HG03097 (cell line): ENCODE measurements around the gene TTF2.

ENCODE experiments used
- ATAC-seq: cut with Tn5 transposase; IDR thresholded peaks from one replicate; pipeline ENCODE4 v1.9.1; 2021; ENCODE audit not compliant: unreplicated experiment, low FRiP score

Gene TTF2

DNA sequence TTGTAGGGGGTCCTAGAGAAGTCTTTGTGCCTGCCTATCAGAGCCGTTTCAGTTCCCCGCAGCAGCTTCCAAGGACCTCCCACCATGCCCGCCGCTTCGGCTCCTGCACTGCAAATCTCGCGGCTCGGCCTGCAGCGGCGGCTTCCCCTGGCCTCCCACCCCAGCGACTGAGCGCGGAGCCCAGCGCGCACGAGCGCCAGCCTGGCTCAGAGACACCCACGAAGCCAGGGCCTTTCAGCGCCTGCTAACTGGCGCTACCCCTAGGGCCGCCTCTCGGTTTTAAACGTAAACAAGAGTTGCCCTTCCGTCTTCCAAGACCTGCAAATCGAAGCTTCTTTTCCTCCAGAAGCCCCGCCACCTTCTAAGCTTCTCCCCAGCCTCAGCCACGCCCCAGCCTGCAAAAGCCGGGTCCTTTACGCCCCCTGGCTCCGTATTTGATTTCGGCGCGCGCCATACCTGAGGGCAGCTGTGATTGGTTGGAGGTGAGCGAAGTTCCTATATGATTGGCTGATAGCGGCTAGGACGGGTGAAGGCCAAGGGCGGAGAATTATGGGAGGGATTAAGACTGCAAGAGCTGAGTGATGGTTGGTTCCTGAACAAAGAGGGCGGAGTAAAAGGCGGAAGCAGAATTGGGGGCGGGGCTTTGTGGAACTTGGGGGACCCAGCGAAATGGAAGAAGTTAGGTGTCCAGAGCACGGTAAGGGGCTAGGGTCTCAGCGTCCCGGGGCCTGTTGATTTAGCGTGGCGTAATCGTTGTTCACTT, at the start of gene TTF2:
TSS of gene TTF2 (plus strand) at position 649 of the 763 bp plus-strand sequence. CDS start at position 670, 21 bp downstream.
- peak; percentile 89 for ATAC-seq

GRCh38 chr1:117011334-117011733, 48.8 kb upstream of the TTF2 start:
- no peak for ATAC-seq

GRCh38 chr1:117013309-117013858, 46.7 kb upstream of the TTF2 start:
- no peak for ATAC-seq

DNA sequence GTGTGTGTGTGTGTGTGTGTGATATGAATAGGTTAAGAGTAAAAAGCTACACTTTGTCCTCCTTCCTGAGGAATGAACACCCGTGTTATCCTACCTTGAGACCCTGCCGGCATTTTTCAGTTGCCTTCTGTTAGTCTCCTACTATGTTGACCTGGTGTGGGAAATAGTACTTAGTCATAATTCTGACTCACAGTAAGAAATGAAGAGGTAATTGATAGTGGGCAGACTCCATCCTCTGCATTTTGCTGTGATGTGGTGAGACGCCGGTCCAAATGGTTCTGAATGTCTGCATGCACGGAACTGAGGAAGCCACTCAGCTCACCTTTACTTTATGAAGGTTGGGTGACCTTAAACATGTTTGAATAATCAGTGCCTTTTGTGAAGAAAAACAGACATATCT, 45.9 kb upstream of the TTF2 start:
- no peak for ATAC-seq

GRCh38 chr1:117015724-117016123, 44.4 kb upstream of the TTF2 start:
- ATAC-seq = no peak

- ATAC-seq = no peak
Observed at GRCh38 chr1:117017062-117017461, 43.1 kb upstream of the TTF2 start.

DNA sequence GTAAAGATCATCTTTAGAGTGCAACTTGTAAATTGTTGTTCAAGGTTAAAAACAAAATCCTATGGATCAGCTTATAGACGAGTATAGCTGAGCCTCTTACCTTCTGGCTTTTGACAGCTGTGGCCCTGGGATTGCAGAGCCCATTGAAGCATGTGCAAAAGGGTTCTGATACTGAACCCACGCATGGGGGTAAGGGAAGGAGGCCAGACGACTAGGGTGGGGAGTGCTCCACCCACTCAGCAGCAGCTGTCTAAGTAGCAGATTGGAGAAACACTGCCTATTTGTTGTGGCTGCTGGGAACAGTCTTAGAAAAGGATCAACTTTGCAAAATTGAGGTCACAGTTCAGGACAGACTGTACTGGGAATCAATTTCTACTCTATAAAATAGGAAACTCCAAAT, 42.5 kb upstream of the TTF2 start:
- no peak for ATAC-seq

DNA sequence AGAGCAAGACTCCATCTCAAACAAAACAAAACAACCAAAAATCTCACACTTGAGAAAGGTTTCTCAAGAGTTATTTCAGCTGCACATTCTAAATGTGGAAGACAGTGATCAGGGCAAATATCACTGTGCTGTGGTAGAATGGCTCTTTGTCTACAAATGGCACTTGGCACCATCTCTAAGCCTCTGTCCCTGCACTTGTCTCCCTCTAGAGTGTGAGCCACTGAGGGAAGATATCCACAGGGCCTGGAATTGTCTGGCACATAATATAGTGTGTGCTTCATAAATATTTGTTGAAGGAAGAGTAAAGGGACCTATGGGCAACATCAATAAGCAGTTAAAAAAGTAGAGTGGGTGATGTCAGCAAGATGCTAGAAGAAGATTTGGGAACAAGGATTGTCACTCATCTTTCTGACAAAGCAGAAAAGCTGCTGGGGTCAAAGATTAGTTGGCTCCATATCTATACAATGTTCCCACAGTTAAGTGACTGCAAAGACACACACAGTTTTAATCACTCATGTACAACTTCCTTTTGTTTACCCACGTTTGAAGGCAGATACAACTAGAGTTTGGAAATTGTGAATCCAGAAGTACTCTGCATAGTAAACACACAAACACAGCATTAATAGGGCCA, 39.5 kb upstream of the TTF2 start:
- no peak for ATAC-seq

DNA sequence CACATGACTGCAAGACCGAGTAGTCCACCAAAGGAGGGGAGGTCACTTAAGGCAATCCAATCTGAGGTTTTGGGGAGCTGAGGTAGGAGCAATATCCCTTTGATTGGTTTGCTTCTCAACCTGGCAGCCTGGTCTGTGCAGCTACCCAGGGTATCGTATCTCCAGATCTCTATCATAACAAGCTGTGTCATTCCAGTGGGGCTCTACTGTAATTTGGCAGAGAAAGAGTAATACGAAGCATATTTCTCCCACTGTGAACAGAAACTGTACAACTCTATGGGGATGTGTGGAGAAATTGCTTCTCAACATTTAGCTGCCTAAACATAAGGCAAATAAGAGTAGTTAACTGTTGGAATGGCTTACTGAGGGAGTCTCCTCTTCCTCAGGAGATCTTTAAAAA, 38.0 kb upstream of the TTF2 start:
- ATAC-seq = no peak

GRCh38 chr1:117025568-117025967, 34.6 kb upstream of the TTF2 start:
- ATAC-seq = no peak

DNA sequence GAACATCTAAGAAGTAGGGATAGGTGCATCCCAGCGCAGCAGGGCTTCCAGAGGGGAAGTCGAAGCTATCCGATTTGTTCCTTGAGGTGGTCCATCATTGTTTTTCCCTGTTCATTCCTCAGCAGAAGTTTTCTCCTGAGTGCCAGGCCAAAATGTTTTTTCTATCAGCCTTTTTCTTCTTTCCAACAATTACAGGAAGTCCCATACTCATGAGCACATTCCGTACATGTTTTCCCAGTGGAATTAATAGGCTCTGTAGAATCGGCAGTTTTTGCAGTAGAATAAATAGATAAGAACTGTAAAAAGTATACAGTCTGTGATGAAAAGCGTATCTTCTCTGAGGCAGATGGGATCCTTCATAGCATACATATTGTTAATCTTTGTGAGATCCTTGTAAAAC, 33.8 kb upstream of the TTF2 start:
- no peak for ATAC-seq

DNA sequence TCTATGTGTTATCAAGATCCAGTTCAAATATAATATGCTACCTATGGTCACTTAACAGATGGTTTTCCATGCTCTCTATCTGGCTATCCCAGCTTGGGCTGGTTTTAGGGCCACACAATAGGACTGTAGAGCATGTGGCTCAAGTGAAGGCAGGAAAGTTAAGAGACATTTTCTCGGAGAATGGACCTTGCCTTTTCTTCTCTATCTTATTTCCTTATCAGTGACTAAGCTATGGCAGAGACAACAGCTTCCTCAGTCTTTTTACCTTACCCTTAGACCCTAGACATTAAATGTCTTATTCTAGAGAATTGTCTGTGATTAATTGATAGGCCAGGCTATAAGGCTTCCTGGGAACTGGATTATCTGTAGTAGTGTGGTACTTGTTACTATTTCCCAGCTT, 30.4 kb upstream of the TTF2 start:
- ATAC-seq = no peak

GRCh38 chr1:117030271-117030877, 29.8 kb upstream of the TTF2 start:
- ATAC-seq = no peak

DNA sequence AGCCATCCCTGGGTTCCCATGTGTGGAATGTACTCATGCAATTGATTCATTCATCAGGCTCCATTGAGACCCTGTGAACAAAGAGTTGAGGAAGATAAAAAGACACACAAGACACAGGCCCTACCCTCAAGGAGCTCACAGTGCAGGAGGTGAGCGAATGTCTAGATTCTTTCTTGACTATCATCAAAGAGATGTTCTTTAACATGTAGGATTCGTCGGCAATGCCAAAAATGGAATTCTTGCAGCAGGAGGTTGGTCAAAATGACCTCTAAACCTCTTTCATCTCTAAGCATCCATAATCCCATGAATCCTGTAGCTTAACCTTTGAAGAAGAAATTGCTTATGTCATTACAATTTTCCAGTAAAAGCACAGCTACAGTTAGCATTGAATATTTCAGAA, 27.9 kb upstream of the TTF2 start:
- no peak for ATAC-seq

DNA sequence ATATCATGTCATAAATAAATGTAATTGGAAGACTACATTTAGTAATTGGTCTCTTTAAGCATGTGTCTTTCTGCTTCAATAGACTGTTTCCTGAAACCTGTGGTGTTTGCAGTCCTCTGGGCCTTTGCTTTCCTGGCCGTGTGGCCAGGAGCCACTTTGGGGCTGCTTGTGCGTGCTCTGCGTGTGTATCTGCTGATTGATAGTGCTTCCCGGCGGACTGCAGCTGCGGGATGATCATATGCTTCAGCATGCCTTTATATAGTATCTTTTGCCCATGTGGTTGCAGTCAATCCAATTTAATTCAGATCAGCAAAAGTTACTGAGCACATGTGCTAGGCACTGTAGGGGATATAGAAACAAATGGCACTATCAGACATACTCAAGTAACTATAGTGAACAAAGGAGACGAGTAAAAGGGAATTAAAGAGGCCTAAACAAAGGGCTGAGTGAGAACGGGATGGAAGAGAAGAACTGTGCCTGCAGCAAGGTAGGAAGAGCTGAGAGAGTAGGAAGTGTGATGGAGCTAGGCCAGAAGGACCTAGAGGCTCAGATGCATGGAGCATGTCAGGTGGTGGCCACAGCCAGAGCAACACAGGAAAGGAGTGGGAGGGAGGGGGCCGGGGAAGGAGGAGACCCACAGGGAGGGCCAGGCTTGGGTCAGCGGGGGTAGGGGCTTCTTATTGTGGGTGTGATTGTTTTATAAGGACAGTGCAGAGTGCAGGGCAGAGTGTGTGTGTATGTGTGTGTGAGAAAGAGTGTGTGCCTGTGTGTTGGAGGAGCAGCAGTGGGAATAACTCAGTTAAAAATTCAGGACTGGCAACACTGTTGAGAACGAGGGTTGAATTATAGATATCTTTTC, 27.2 kb upstream of the TTF2 start:
- no peak for ATAC-seq

- ATAC-seq = no peak
Observed at GRCh38 chr1:117033772-117034171, 26.4 kb upstream of the TTF2 start.

- ATAC-seq = no peak
Observed at GRCh38 chr1:117034791-117035290, 25.3 kb upstream of the TTF2 start.

DNA sequence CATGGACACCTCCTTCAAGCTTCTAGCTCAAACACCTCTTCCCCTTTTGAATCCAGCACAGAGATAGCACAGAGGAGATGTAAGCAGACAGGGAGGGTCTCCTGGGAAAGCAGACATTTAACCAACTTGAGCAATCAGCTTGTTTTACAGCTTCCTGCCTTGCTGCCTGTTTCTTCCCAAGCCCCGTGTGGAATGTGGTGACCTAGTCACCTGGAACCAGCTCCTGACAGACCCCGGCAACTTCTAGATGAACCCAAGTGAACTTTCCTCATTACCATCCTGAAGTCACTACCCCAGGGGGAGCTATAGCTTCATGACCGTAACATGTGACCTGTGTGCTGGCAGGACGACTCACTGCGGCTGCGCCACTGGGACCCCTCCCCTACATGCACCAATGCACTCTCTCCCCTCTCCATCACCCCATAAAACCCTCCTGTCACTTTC, 24.1 kb upstream of the TTF2 start:
- ATAC-seq = no peak

GRCh38 chr1:117037802-117038201, 22.3 kb upstream of the TTF2 start:
- ATAC-seq = no peak

DNA sequence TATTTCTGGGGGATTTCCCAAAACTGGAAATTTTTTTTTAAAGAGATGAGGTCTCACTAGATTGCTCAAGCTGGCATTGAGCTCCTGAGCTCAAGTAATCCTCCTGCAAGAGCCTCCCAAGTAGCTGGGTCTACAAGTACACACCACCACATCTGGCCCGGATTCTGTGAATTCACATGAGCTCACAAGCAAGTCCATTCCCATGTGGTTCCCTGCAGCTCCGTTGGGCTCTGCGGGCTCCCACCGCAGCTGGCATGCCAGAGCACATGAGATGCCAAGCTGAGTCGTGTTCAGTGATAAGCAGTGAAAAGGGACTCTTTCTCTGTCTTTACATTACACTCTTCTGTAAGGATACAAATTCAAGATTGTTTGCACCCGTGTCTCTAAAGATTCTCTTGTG, 21.9 kb upstream of the TTF2 start:
- no peak for ATAC-seq
